HepG2 (cell line): ENCODE data around the gene FKBP9. TPM values are rescaled to one million over a fixed set of nuclear protein-coding genes. Genes with fewer than 3 reads are reported as not detected.

Experiments
- ATAC-seq: fragments of 200-7000 bp; cut with Tn5 transposase; 3 replicates; pipeline ENCODE4 v1.9.1; 2020; ENCODE audit warnings: mild to moderate bottlenecking, moderate library complexity
- BruUV-seq: library from RNA; stranded (reverse); fragments of 400-500 nt; replicated peaks from 2 replicates; lab custom pipeline; 2021; lab: Mats Ljungman, UMichigan
- CTCF ChIA-PET: fragments of 300-600 bp; formaldehyde crosslinking; extraction: SDS; loops from one replicate; lab custom pipeline; 2021; ENCODE audit warnings: low total read pairs, inconsistent platforms, low intra/inter-chr PET ratio; lab: Yijun Ruan, JAX
- POLR2A ChIA-PET: fragments of 350-600 bp; sonication (Branson Sonifier 250); formaldehyde crosslinking; loops from one replicate; lab custom pipeline; 2020; ENCODE audit warnings: antibody characterized with exemption, inconsistent platforms; lab: Yijun Ruan, JAX
- DNase-seq: peaks from one replicate; pipeline ENCODE4 v3.0.0-alpha.2; 2015; ENCODE audit warnings: low spot score
- FAIRE-seq: peaks from 3 replicates; lab custom pipeline; 2011; peaks lifted over from hg19 to GRCh38; lab: Jason Lieb, UNC
- H2AFZ ChIP-seq: one replicate; pipeline ENCODE4 v1.6.1; 2011; ENCODE audit warnings: low read length, inconsistent platforms
- H3K27ac ChIP-seq: fragments of 300-600 bp; 3 replicates; pipeline ENCODE4 v1.8.0; 2011; ENCODE audit warnings: mixed run types, mild to moderate bottlenecking, mixed read lengths, low read length, inconsistent platforms; ENCODE audit not compliant: insufficient read depth; ENCODE audit errors: extremely low read length
- H3K27me3 ChIP-seq, 2 experiments: fragments of 200-600 bp in 1 of 2; 2 replicates in 1 of 2; 3 replicates in 1 of 2; pipeline versions ENCODE4 v1.6.0 to v1.8.0; 2011; ENCODE audit warnings: low read length in 2 of 2, mild to moderate bottlenecking in 2 of 2, moderate library complexity in 2 of 2, inconsistent platforms in 1 of 2; ENCODE audit not compliant: insufficient read depth in 2 of 2, control insufficient read depth in 1 of 2
- H3K36me3 ChIP-seq, 2 experiments: fragments of 200-600 bp in 1 of 2; replicated peaks in 1 of 2; 2 replicates in 1 of 2; 3 replicates in 1 of 2; pipeline versions ENCODE4 v1.5.1 to v1.8.0; 2011; ENCODE audit warnings: low read length in 2 of 2, inconsistent platforms in 1 of 2; ENCODE audit not compliant: insufficient read depth in 2 of 2, control insufficient read depth in 1 of 2
- H3K4me1 ChIP-seq: 2 replicates; pipeline ENCODE4 v1.5.1; 2012; ENCODE audit warnings: low read length, inconsistent platforms; ENCODE audit not compliant: insufficient read depth
- H3K4me2 ChIP-seq: 2 replicates; pipeline ENCODE4 v1.6.0; 2011; ENCODE audit warnings: low read depth, low read length, inconsistent platforms
- H3K4me3 ChIP-seq, 3 experiments: fragments of 200-600 bp in 1 of 3; sonication (generic), shearing (Covaris generic) in 1 of 3; replicated peaks in 1 of 3; 2 replicates each; pipeline ENCODE4 v1.5.1; 2011 to 2016; ENCODE audit warnings: low read length in 3 of 3, inconsistent platforms in 2 of 3, low read depth in 2 of 3, mild to moderate bottlenecking in 2 of 3, control low read depth in 1 of 3, mixed read lengths in 1 of 3; ENCODE audit not compliant: insufficient read depth in 1 of 3
- H3K79me2 ChIP-seq: one replicate; pipeline ENCODE4 v1.6.1; 2011; ENCODE audit warnings: low read length, inconsistent platforms; ENCODE audit not compliant: insufficient read depth
- H3K9ac ChIP-seq: 2 replicates; pipeline ENCODE4 v1.6.0; 2011; ENCODE audit warnings: mild to moderate bottlenecking, low read depth, low read length, inconsistent platforms; ENCODE audit not compliant: insufficient read depth
- H3K9me3 ChIP-seq: 2 replicates; pipeline ENCODE4 v1.5.1; 2012; ENCODE audit warnings: mild to moderate bottlenecking, low read length
- H4K20me1 ChIP-seq: 2 replicates; pipeline ENCODE4 v1.6.0; 2011; ENCODE audit warnings: inconsistent platforms, mild to moderate bottlenecking, low read length, moderate library complexity; ENCODE audit not compliant: insufficient read depth
- ATF1 ChIP-seq: IDR thresholded peaks from 2 replicates; pipeline ENCODE4 v1.6.1; 2016; ENCODE audit warnings: mild to moderate bottlenecking, control low read depth
- FOXM1 ChIP-seq: sonication (generic); formaldehyde crosslinking; IDR thresholded peaks from 2 replicates; pipeline ENCODE4 v1.5.0; 2020; ENCODE audit warnings: missing genetic modification reagents
- HMGA1 ChIP-seq: sonication (generic); formaldehyde crosslinking; conservative IDR thresholded peaks from 2 replicates; pipeline ENCODE4 v1.4.0; 2020; ENCODE audit warnings: missing genetic modification reagents
- HNF4A ChIP-seq: sonication (generic); formaldehyde crosslinking; IDR thresholded peaks from 2 replicates; pipeline ENCODE4 v1.4.0; 2020; ENCODE audit warnings: missing genetic modification reagents
- KDM5B ChIP-seq: sonication (generic); formaldehyde crosslinking; IDR thresholded peaks from 2 replicates; pipeline ENCODE4 v1.4.0; 2020; ENCODE audit warnings: missing genetic modification reagents, mild to moderate bottlenecking, borderline replicate concordance
- MAFG ChIP-seq: sonication (generic); formaldehyde crosslinking; IDR thresholded peaks from 2 replicates; pipeline ENCODE4 v1.5.1; 2020; ENCODE audit warnings: mild to moderate bottlenecking, missing genetic modification reagents
- MATR3 ChIP-seq: sonication (generic); formaldehyde crosslinking; IDR thresholded peaks from 2 replicates; pipeline ENCODE4 v1.4.0; 2020; ENCODE audit warnings: missing genetic modification reagents
- MTA1 ChIP-seq: sonication (generic); formaldehyde crosslinking; IDR thresholded peaks from 2 replicates; pipeline ENCODE4 v1.4.0; 2020; ENCODE audit warnings: missing genetic modification reagents, mild to moderate bottlenecking, borderline replicate concordance
- NBN ChIP-seq: fragments of 450-650 bp; conservative IDR thresholded peaks from 2 replicates; pipeline ENCODE4 v1.6.1; 2017
- NFIC ChIP-seq: IDR thresholded peaks from 2 replicates; pipeline ENCODE4 v1.6.1; 2012; ENCODE audit warnings: mild to moderate bottlenecking, low read length, inconsistent platforms
- NR2F2 ChIP-seq: IDR thresholded peaks from 2 replicates; pipeline ENCODE4 v1.6.1; 2012; ENCODE audit warnings: low read depth, inconsistent platforms, borderline replicate concordance
- PHF21A ChIP-seq: sonication (generic); formaldehyde crosslinking; IDR thresholded peaks from 2 replicates; pipeline ENCODE4 v1.5.0; 2020; ENCODE audit warnings: mild to moderate bottlenecking, missing genetic modification reagents
- RAD21 ChIP-seq: fragments of 450-650 bp; formaldehyde crosslinking; IDR thresholded peaks from 2 replicates; pipeline ENCODE4 v1.5.0; 2020; ENCODE audit warnings: mild to moderate bottlenecking
- SETDB1 ChIP-seq: sonication (generic); formaldehyde crosslinking; IDR thresholded peaks from 2 replicates; pipeline ENCODE4 v1.5.1; 2020; ENCODE audit warnings: missing genetic modification reagents, mild to moderate bottlenecking, borderline replicate concordance
- ZNF564 ChIP-seq: sonication (generic); formaldehyde crosslinking; IDR thresholded peaks from 2 replicates; pipeline ENCODE4 v1.8.1; 2023; ENCODE audit warnings: mild to moderate bottlenecking, missing genetic modification reagents
- ZNF570 ChIP-seq: sonication (generic); formaldehyde crosslinking; IDR thresholded peaks from 2 replicates; pipeline ENCODE4 v1.4.0; 2020; ENCODE audit warnings: mild to moderate bottlenecking, missing genetic modification reagents, borderline replicate concordance
- ZNF780A ChIP-seq: sonication (generic); formaldehyde crosslinking; IDR thresholded peaks from 2 replicates; pipeline ENCODE4 v1.8.0; 2022; ENCODE audit warnings: mild to moderate bottlenecking, missing genetic modification reagents, moderate library complexity
- WGBS: methylation state at CpG from one replicate; pipeline ENCODE4 v1.1.6; 2017; ENCODE audit warnings: low lambda C conversion rate; 5-methylcytosine and 5-hydroxymethylcytosine counted together
- in situ Hi-C: cut with HindIII; loops from 2 replicates; pipeline ENCODE4 v1.10.0; 2017; ENCODE audit warnings: low pct_unique_long_range_greater_than_20kb; ENCODE audit not compliant: extremely low pct_ligation_motif_present
- intact Hi-C: fragments of 100-400 bp; cut with micrococcal nuclease; formaldehyde crosslinking; loops from one replicate; pipeline ENCODE4 v1.10.0; 2022; ENCODE audit not compliant: unreplicated experiment
- polyA plus RNA-seq, 8 experiments: library from polyadenylated mRNA; depleted of rRNA in 3 of 8; stranded (reverse) in 7 of 8; unstranded in 1 of 8; fragments of >200 nt; fragmentation: Illumina TruSeq in 4 of 8; extraction: Trizol in 4 of 8; gene quantifications; 2 replicates each; pipeline versions ENCODE4 v1.2.1 to v1.2.3, GENCODE V29; 2011 to 2016; ENCODE audit warnings: low read depth in 4 of 8, missing spikeins in 1 of 8, mixed read lengths in 1 of 8; ENCODE audit not compliant: insufficient read depth in 1 of 8
- total RNA-seq, 5 experiments: library from RNA; depleted of rRNA; stranded (reverse); fragments of >200 nt; fragmentation: Illumina TruSeq; extraction: Trizol; gene quantifications; 2 replicates each; pipeline ENCODE4 v1.2.3, GENCODE V29; 2016; ENCODE audit warnings: low read depth in 1 of 5
- TF ChIP-seq, protein P1 (sequence below): sonication (generic); formaldehyde crosslinking; IDR thresholded peaks from 2 replicates; pipeline ENCODE4 v1.4.0; 2020; ENCODE audit warnings: mild to moderate bottlenecking, missing genetic modification reagents, borderline replicate concordance
- TF ChIP-seq, protein P2 (sequence below): IDR thresholded peaks from 2 replicates; pipeline ENCODE4 v1.6.1; 2016; ENCODE audit warnings: low read depth, control low read depth
- TF ChIP-seq, protein P3 (sequence below): sonication (generic); formaldehyde crosslinking; IDR thresholded peaks from 2 replicates; pipeline ENCODE4 v1.4.0; 2020; ENCODE audit warnings: missing genetic modification reagents

The FKBP9 gene
- total and polyA plus RNA-seq, 2 of the 13 experiments (the other 11 are each of a cell fraction or from before 2014, with no cell fraction given) = 34.0 to 41.5 TPM

DNA sequence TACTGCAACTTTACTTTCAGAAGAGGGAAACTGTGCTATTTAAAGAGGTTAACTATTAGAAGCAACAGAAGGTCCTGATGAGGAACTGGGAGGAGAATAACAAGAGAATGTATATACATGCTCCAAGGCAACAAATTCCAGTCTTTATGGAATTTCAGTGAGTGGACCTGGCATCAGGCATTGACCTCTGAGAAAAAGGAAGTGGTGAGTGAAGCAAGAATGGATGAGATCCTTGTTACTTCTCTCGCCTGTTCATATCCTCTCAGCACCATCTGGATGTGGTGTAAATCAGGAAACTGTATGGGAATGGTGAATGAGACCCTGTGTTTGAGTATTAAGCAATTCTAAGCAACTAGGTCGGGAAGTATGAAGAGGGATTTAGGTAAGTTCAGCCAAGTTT, 35.3 kb upstream of the FKBP9 start:
- in situ Hi-C loops (no loop called here), intact Hi-C loops (no loop called here)
- Histone ChIP-seq H3K9ac (no peak overlapping the region), H3K27me3 (no peaks in the 10 kb centered on the region), H4K20me1 (no peaks in the 10 kb centered on the region), H3K4me1 (no peaks in the 10 kb centered on the region), H3K79me2 (no peaks in the 10 kb centered on the region), H2AFZ (no peak overlapping the region), H3K9me3 (no peaks in the 10 kb centered on the region), H3K27ac (no peak overlapping the region), H3K4me2 (no peak overlapping the region), H3K36me3 (peaks cover 8 to 41% of the 10 kb centered on the region in 2 experiments), H3K4me3 (no peak overlapping the region)
- no TSS peak for BruUV-seq
- ChIA-PET CTCF (no interaction called here), POLR2A (no interaction called here)
- ATAC-seq = no peak
- DNase-seq = no peak
- 97% methylated on average over 2 of the region's 2 CpGs for WGBS
- no peak for FAIRE-seq
- no peak for TF ChIP-seq NBN
- no peak for TF ChIP-seq ATF1
- TF ChIP-seq SETDB1 (CRISPR knock-in tag) = no peak
- TF ChIP-seq MTA1 = no peak
- TF ChIP-seq ZNF564 = no peak
- TF ChIP-seq PHF21A (CRISPR knock-in tag) = no peak
- TF ChIP-seq, protein P1, sequence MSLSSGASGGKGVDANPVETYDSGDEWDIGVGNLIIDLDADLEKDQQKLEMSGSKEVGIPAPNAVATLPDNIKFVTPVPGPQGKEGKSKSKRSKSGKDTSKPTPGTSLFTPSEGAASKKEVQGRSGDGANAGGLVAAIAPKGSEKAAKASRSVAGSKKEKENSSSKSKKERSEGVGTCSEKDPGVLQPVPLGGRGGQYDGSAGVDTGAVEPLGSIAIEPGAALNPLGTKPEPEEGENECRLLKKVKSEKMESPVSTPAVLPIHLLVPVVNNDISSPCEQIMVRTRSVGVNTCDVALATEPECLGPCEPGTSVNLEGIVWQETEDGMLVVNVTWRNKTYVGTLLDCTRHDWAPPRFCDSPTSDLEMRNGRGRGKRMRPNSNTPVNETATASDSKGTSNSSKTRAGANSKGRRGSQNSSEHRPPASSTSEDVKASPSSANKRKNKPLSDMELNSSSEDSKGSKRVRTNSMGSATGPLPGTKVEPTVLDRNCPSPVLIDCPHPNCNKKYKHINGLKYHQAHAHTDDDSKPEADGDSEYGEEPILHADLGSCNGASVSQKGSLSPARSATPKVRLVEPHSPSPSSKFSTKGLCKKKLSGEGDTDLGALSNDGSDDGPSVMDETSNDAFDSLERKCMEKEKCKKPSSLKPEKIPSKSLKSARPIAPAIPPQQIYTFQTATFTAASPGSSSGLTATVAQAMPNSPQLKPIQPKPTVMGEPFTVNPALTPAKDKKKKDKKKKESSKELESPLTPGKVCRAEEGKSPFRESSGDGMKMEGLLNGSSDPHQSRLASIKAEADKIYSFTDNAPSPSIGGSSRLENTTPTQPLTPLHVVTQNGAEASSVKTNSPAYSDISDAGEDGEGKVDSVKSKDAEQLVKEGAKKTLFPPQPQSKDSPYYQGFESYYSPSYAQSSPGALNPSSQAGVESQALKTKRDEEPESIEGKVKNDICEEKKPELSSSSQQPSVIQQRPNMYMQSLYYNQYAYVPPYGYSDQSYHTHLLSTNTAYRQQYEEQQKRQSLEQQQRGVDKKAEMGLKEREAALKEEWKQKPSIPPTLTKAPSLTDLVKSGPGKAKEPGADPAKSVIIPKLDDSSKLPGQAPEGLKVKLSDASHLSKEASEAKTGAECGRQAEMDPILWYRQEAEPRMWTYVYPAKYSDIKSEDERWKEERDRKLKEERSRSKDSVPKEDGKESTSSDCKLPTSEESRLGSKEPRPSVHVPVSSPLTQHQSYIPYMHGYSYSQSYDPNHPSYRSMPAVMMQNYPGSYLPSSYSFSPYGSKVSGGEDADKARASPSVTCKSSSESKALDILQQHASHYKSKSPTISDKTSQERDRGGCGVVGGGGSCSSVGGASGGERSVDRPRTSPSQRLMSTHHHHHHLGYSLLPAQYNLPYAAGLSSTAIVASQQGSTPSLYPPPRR = no peak
- TF ChIP-seq RAD21 (CRISPR knock-in tag) = no peak
- no peak for TF ChIP-seq FOXM1 (CRISPR knock-in tag)
- TF ChIP-seq MATR3 (CRISPR knock-in tag) = no peak
- TF ChIP-seq, protein P2, sequence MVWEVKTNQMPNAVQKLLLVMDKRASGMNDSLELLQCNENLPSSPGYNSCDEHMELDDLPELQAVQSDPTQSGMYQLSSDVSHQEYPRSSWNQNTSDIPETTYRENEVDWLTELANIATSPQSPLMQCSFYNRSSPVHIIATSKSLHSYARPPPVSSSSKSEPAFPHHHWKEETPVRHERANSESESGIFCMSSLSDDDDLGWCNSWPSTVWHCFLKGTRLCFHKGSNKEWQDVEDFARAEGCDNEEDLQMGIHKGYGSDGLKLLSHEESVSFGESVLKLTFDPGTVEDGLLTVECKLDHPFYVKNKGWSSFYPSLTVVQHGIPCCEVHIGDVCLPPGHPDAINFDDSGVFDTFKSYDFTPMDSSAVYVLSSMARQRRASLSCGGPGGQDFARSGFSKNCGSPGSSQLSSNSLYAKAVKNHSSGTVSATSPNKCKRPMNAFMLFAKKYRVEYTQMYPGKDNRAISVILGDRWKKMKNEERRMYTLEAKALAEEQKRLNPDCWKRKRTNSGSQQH (CRISPR knock-in tag) = no peak
- no peak for TF ChIP-seq ZNF570 (CRISPR knock-in tag)
- no peak for TF ChIP-seq ZNF780A (CRISPR knock-in tag)
- no peak for TF ChIP-seq HNF4A (CRISPR knock-in tag)
- TF ChIP-seq MAFG (CRISPR knock-in tag) = no peak
- no peak for TF ChIP-seq HMGA1 (CRISPR knock-in tag)
- TF ChIP-seq KDM5B (CRISPR knock-in tag) = no peak
- TF ChIP-seq NR2F2 = no peak
- TF ChIP-seq, protein P3, sequence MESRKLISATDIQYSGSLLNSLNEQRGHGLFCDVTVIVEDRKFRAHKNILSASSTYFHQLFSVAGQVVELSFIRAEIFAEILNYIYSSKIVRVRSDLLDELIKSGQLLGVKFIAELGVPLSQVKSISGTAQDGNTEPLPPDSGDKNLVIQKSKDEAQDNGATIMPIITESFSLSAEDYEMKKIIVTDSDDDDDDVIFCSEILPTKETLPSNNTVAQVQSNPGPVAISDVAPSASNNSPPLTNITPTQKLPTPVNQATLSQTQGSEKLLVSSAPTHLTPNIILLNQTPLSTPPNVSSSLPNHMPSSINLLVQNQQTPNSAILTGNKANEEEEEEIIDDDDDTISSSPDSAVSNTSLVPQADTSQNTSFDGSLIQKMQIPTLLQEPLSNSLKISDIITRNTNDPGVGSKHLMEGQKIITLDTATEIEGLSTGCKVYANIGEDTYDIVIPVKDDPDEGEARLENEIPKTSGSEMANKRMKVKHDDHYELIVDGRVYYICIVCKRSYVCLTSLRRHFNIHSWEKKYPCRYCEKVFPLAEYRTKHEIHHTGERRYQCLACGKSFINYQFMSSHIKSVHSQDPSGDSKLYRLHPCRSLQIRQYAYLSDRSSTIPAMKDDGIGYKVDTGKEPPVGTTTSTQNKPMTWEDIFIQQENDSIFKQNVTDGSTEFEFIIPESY (CRISPR knock-in tag) = no peak
- TF ChIP-seq NFIC = no peak
